BJ (cell line): ENCODE results near the gene ARHGAP9. TPM values are rescaled to one million over a fixed set of nuclear protein-coding genes. Genes with fewer than 3 reads are reported as not detected.

Experiments used
- CTCF ChIA-PET: fragments of 350-600 bp; formaldehyde crosslinking; extraction: SDS; loops from one replicate; lab custom pipeline; 2021; ENCODE audit warnings: antibody characterized with exemption, inconsistent platforms; lab: Yijun Ruan, JAX
- POLR2A ChIA-PET: fragments of 300-600 bp; sonication (Branson Sonifier 250); formaldehyde crosslinking; extraction: SDS; loops from one replicate; lab custom pipeline; 2021; ENCODE audit warnings: antibody characterized with exemption; lab: Charles Lee
- DNase-seq: peaks from one replicate; pipeline ENCODE4 v3.0.0-alpha.2; 2011; ENCODE audit warnings: low read depth
- H3K27me3 ChIP-seq: 2 replicates; pipeline ENCODE4 v1.6.0; 2011; ENCODE audit warnings: low read length; ENCODE audit not compliant: control insufficient read depth, insufficient read depth
- H3K36me3 ChIP-seq: 2 replicates; pipeline ENCODE4 v1.5.1; 2011; ENCODE audit warnings: low read length; ENCODE audit not compliant: control insufficient read depth, insufficient read depth
- H3K4me3 ChIP-seq: 2 replicates; pipeline ENCODE4 v1.5.1; 2011; ENCODE audit warnings: low read depth, mild to moderate bottlenecking, control low read depth, low read length
- CTCF ChIP-seq: IDR thresholded peaks from 2 replicates; pipeline ENCODE4 v1.5.1; 2011; ENCODE audit warnings: low read depth, mild to moderate bottlenecking, control low read depth, inconsistent platforms, low read length, moderate library complexity; ENCODE audit not compliant: insufficient read depth
- polyA plus RNA-seq: library from polyadenylated mRNA; depleted of rRNA; stranded (reverse); fragments of >200 nt; gene quantifications from 2 replicates; pipeline ENCODE4 v1.2.3, GENCODE V29; 2011

Gene ARHGAP9
- polyA plus RNA-seq, 1 experiment = 1.0 TPM

GRCh38 chr12:57470286-57470969, 9.2 kb downstream of the ARHGAP9 start:
- CTCF ChIA-PET = interaction anchor here (3.2 to 3.8 kb wide), 2 partner anchors 8 to 12 kb away, joined by 17 to 20 read pairs; partner anchors contain the start of gene GLI1
- H3K27me3 ChIP-seq = peaks cover 27% of the 10 kb centered on the region
- POLR2A ChIA-PET = no interaction called here
- no peak for TF ChIP-seq CTCF
- no peak overlapping the region for H3K4me3 ChIP-seq
- H3K36me3 ChIP-seq = no peaks in the 10 kb centered on the region; the same call in 1 of the 2 replicates
- no peak for DNase-seq

GRCh38 chr12:57469296-57470164, 10.1 kb downstream of the ARHGAP9 start:
- peaks cover 18% of the 10 kb centered on the region for H3K27me3 ChIP-seq
- H3K36me3 ChIP-seq = no peaks in the 10 kb centered on the region; the same call in 1 of the 2 replicates
- ChIA-PET POLR2A (no interaction called here), CTCF (interaction anchor here (3.2 to 3.8 kb wide), 2 partner anchors 7 to 11 kb away, joined by 17 to 20 read pairs; partner anchors contain the start of gene GLI1)
- TF ChIP-seq CTCF = no peak
- no peak overlapping the region for H3K4me3 ChIP-seq
- no peak for DNase-seq

GRCh38 chr12:57467915-57468314, 11.8 kb downstream of the ARHGAP9 start:
- DNase-seq = no peak
- Histone ChIP-seq H3K4me3 (no peak overlapping the region), H3K36me3 (no peaks in the 10 kb centered on the region; the same call in 1 of the 2 replicates), H3K27me3 (peaks cover 8% of the 10 kb centered on the region)
- TF ChIP-seq CTCF = no peak
- POLR2A ChIA-PET = no interaction called here
- CTCF ChIA-PET = no interaction called here

GRCh38 chr12:57467212-57467874, 12.3 kb downstream of the ARHGAP9 start:
- TF ChIP-seq CTCF = no peak
- CTCF ChIA-PET = no interaction called here
- no peak overlapping the region for H3K4me3 ChIP-seq
- POLR2A ChIA-PET = no interaction called here
- DNase-seq = no peak
- H3K27me3 ChIP-seq = peaks cover 2% of the 10 kb centered on the region
- H3K36me3 ChIP-seq = no peaks in the 10 kb centered on the region; the same call in 1 of the 2 replicates
